Stimulated activated effector memory CD8-positive, alpha-beta T cell treated with anti-CD3 and anti-CD28 coated beads, Interleukin-12 subunit alpha, Interleukin-12 subunit beta, amount 100 ng/mL, for 72 hours (primary cell): ENCODE results near the gene IFT22.

Source experiments
- ATAC-seq: fragments of 150-1000 bp; cut with Tn5 transposase; 2 replicates; pipeline ENCODE4 v1.10.0; 2021
- DNase-seq, 2 donors: peaks; one replicate each; pipeline ENCODE4 v3.0.0; 2021 to 2022; ENCODE audit warnings: low spot score in 2 of 2
- H3K27ac Mint-ChIP-seq: one replicate; pipeline ENCODE4 v1.8.0; 2022; ENCODE audit warnings: mild to moderate bottlenecking, mixed read lengths
- H3K36me3 Mint-ChIP-seq: one replicate; pipeline ENCODE4 v1.8.0; 2022; ENCODE audit warnings: mild to moderate bottlenecking, mixed read lengths
- H3K4me1 Mint-ChIP-seq: one replicate; pipeline ENCODE4 v1.8.0; 2022; ENCODE audit warnings: mixed read lengths
- H3K4me3 Mint-ChIP-seq: one replicate; pipeline ENCODE4 v1.8.0; 2022; ENCODE audit warnings: mild to moderate bottlenecking, mixed read lengths
- H3K9me3 Mint-ChIP-seq: one replicate; pipeline ENCODE4 v1.8.0; 2022; ENCODE audit warnings: mixed read lengths

The IFT22 gene

DNA sequence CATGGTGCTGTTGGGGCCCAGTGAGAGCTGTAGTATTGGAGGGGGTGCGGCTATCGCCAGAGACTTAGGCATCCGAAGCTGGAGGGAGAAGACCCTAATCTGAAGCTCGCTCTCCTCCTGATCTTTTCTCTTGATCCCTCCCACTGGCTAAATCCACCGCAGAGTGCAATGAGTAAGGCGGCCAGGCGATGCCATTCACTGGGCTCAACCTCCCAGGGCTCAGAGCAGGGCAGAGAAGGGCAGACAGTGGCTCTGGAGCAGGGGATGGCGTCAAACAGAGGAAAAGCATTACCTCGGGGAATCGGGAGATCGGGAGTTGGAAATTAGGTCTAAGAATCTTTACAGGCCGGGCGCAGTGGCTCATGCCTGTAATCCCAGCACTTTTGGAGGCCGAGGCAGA lies 18.8 kb upstream of the IFT22 start:
- Mint-ChIP-seq H3K9me3 (no peaks in the 10 kb centered on the region), H3K4me3 (no peak overlapping the region), H3K36me3 (no peaks in the 10 kb centered on the region), H3K4me1 (no peaks in the 10 kb centered on the region), H3K27ac (no peak overlapping the region)
- ATAC-seq (no peak), DNase-seq (no peak)

DNA sequence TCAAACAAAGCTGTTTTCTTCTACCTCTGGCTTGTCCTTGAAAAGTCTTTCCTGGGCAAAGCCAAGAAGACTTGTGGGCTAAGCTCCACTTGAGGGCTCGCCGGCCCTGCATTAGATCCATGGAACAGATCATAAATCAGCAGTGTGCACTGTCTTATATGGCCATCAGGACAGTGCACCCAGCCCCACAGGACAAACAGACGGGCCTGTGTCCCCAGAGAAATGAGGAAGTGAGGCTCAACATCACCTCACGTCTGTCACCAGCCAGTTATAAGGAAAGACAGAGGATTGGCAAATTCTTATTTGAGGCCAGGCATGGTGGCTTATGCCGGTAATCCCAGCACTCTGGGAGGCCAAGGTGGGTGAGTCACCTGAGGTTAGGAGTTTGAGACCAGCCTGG lies 12.3 kb upstream of the IFT22 start:
- DNase-seq (no peak), ATAC-seq (no peak)
- H3K27ac Mint-ChIP-seq: no peak overlapping the region
- H3K36me3 Mint-ChIP-seq: no peaks in the 10 kb centered on the region
- H3K9me3 Mint-ChIP-seq: no peaks in the 10 kb centered on the region
- no peaks in the 10 kb centered on the region for H3K4me1 Mint-ChIP-seq
- H3K4me3 Mint-ChIP-seq: no peak overlapping the region

- Mint-ChIP-seq H3K4me3 (no peak overlapping the region), H3K36me3 (no peaks in the 10 kb centered on the region), H3K9me3 (no peaks in the 10 kb centered on the region), H3K4me1 (no peaks in the 10 kb centered on the region), H3K27ac (no peak overlapping the region)
- DNase-seq: no peak
- no peak for ATAC-seq
These were observed 10.4 kb upstream of the IFT22 start for GRCh38 chr7:101332026-101332425.

DNA sequence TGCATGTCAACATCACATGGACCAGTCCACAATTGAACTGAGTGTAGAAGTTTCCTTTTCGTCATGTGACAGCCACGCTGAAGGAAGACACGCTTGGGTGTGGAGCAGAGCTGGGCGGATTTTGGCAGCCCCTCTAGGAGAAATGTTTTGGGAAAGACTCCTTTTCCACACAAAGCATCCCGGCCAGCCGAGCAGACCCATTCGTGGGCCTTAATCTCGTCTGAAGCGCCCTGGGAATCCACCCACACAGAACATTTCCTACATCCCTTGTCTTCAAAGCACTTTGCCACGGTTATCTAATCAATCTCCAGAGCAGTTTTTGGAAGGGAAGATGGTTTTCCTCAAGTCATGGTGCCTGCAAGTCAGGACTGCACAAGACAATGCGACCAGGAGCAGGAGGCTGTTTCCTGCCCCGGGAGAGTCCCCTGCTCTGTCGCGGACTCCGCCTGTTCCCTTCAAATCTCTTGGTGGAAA lies 8.4 kb upstream of the IFT22 start:
- DNase-seq (no peak), ATAC-seq (no peak)
- Mint-ChIP-seq H3K4me3 (no peak overlapping the region), H3K27ac (no peak overlapping the region), H3K4me1 (no peaks in the 10 kb centered on the region), H3K9me3 (no peaks in the 10 kb centered on the region), H3K36me3 (no peaks in the 10 kb centered on the region)

DNA sequence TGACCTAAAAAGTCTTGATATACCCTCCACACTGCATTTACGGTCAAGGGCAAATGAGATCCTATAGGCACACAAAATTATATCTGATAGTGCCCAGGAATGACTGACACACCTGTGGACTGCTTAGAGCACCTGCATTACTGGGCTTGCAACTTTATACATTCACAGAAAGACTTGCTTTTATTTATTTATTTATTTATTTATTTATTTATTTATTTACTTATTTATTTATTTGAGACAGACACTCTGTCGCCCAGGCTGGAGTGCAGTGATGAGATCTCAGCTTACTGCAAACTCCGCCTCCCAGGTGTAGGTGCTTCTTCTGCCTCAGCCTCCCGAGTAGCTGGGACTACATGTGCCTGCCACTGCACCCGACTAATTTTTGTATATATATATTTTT lies 6.5 kb upstream of the IFT22 start:
- Mint-ChIP-seq H3K4me3 (no peak overlapping the region), H3K27ac (no peak overlapping the region), H3K9me3 (no peaks in the 10 kb centered on the region), H3K4me1 (no peaks in the 10 kb centered on the region), H3K36me3 (no peaks in the 10 kb centered on the region)
- ATAC-seq (no peak), DNase-seq (no peak)

DNA sequence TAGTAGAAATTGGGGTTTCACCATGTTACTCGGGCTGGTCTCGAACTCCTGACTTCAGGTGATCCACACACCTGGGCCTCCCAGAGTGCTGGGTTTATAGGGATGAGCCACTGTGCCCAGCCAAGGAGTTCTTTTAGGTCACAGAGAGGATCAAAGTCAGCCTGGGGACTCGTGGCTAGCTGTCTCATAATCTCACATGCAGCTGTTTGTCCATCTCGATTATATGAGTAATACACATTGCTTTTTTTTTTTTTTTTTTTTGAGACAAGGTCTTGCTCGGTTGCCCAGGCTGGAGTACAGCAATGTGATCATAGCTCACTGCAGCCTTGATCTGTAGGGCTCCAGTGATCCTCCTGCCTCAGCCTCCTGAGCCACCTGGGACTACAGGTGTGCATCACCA lies 2.2 kb downstream of the IFT22 start:
- ATAC-seq (no peak), DNase-seq (no peak)
- Mint-ChIP-seq H3K27ac (no peak overlapping the region), H3K4me3 (no peak overlapping the region), H3K9me3 (no peaks in the 10 kb centered on the region), H3K36me3 (peaks cover 18% of the 10 kb centered on the region), H3K4me1 (peaks cover 11% of the 10 kb centered on the region)

GRCh38 chr7:101315336-101315735 lies 6.3 kb downstream of the IFT22 start:
- Mint-ChIP-seq H3K27ac (no peak overlapping the region), H3K9me3 (peaks cover 3% of the 10 kb centered on the region), H3K36me3 (peaks cover 9% of the 10 kb centered on the region), H3K4me1 (no peaks in the 10 kb centered on the region), H3K4me3 (no peak overlapping the region)
- DNase-seq (peak; percentile 38 to 74), ATAC-seq (no peak)

GRCh38 chr7:101308245-101309085 lies 13.1 kb downstream of the IFT22 start:
- Mint-ChIP-seq H3K4me3 (peak overlapping the region; percentile 75), H3K27ac (no peak overlapping the region), H3K36me3 (no peaks in the 10 kb centered on the region), H3K4me1 (peaks cover 9% of the 10 kb centered on the region), H3K9me3 (peaks cover 7% of the 10 kb centered on the region)
- ATAC-seq (peak; percentile 61), DNase-seq (peak in 1 of 2 donors; percentile 54)

GRCh38 chr7:101306307-101306706 lies 15.3 kb downstream of the IFT22 start:
- DNase-seq (no peak), ATAC-seq (no peak)
- H3K27ac Mint-ChIP-seq: no peak overlapping the region
- H3K4me3 Mint-ChIP-seq: no peak overlapping the region
- peaks cover 7% of the 10 kb centered on the region for H3K9me3 Mint-ChIP-seq
- peaks cover 11% of the 10 kb centered on the region for H3K4me1 Mint-ChIP-seq
- no peaks in the 10 kb centered on the region for H3K36me3 Mint-ChIP-seq

GRCh38 chr7:101303102-101303701 lies 18.4 kb downstream of the IFT22 start:
- H3K4me1 Mint-ChIP-seq: peaks cover 9% of the 10 kb centered on the region
- no peak overlapping the region for H3K27ac Mint-ChIP-seq
- DNase-seq (no peak), ATAC-seq (peak; percentile 60)
- peaks cover 8% of the 10 kb centered on the region for H3K9me3 Mint-ChIP-seq
- H3K36me3 Mint-ChIP-seq: no peaks in the 10 kb centered on the region
- peak overlapping the region; percentile 14 for H3K4me3 Mint-ChIP-seq

DNA sequence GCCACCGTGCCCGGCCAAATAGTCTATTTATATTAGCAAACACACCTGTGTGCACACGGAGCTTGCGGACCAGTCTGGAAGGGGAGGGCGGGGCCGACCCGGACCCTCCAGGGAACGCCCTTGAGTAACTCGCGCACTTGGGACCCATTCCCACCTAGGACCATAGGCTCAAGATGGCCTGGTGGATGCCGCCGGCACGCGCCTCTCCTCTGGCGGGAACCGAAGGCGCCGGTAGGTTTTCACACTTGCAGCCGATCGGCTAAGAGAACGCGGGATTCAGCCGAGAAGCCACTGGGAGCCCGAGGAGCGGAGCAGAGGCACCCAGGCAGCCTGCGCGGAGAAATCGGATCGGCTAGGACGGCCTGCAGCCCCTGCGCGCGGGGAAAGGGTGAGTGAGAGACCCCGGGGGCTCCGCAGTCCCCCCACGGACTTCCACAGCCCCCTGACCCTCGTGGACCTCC lies 18.9 kb downstream of the IFT22 start:
- Mint-ChIP-seq H3K27ac (no peak overlapping the region), H3K9me3 (peaks cover 8% of the 10 kb centered on the region), H3K4me3 (peak overlapping the region; percentile 14), H3K36me3 (no peaks in the 10 kb centered on the region), H3K4me1 (peaks cover 6% of the 10 kb centered on the region)
- ATAC-seq: no peak
- DNase-seq: no peak

DNA sequence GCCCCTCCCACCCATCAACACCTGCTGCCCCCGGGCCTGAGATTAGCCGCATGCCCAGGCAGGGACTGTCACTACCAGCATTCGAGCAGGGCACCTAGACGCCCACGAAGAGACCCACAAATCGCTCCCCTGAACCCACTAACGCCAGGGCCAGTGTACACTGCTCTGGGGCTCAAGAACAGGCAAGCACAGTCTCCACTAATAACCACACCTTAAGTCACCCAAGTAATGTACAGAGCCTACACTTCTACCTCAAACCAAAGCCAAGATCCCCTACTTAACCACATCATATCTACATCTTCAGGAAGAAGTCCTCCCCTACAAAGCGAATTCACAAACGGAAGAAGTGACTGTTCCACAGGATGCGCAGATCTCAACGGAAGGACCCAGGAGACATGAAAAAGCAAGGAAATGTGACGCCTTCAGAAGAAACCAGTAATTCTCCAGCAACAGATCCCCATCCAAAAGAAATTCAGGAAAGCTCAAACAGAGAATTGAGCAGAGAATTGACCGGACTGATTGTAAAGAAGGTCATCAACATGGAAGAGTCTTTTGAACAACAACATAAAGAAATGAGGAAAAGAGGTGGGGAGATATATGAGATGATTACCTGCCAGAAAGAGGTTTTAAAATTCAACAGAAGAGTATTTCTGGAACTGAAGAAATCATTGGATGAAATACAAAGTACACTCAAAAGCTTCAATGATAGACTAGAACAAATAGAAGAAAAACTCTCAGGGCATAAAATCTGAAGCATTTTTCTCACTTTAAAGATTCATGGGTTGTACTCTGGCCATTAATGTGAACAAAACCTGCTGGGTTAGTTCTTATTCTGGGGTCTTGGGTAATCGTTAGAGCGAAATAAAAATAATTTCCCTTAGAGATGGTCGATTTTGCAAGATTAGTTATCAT lies 20.9 kb downstream of the IFT22 start:
- no peak for ATAC-seq
- no peak overlapping the region for H3K27ac Mint-ChIP-seq
- no peak for DNase-seq

DNA sequence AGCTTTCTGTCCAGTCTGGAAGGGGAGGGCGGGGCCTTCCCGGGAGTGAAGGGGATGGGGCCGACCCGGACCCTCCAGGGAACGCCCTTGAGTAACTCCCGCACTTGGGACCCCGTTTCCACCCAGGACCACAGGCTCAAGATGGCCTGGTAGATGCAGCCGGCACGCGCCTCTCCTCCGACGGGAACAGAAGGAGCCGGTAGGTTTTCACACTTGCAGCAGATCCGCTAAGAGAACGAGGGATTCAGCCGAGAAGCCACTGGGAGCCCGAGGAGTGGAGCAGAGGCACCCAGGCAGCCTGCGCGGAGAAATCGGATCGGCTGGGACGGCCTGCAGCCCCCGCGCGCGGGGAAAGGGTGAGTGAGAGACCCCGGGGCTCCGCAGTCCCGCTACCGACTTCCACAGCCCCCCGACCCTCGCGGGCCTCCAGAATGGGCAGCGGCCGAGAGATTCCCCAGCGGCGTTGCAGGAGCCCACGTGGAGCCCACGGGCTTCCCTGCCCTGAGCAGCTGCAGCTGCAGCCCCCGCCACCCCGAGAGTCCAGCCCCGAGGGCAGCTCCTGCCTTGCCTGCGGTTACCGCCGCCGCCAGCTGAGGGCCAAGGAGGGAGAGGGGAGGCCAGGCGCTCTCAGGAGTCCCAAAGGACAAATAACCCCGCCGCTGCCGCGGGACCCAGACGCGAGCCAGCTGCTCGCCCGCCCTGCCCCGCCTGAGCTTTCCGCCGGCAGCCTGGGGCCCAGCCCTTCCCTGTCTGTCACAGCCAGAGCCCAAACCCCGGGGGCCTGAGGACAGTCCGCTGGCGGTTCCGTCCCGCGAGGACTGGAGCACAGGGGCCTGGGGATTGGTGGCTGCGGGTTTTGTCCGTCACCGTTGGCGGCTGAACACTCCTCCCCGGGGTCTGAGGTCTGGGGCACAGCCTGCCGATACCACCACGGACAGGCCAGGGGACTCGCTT lies 21.8 kb downstream of the IFT22 start:
- DNase-seq (no peak), ATAC-seq (peak; percentile 34)
- Mint-ChIP-seq H3K9me3 (peaks cover 8% of the 10 kb centered on the region), H3K36me3 (no peaks in the 10 kb centered on the region), H3K27ac (no peak overlapping the region), H3K4me3 (no peak overlapping the region), H3K4me1 (peaks cover 6% of the 10 kb centered on the region)

More for the DNA sequence above, 20.9 kb downstream of the IFT22 start:
- H3K36me3 Mint-ChIP-seq: no peaks in the 10 kb centered on the region
- H3K4me3 Mint-ChIP-seq: no peak overlapping the region
- H3K4me1 Mint-ChIP-seq: peaks cover 6% of the 10 kb centered on the region
- H3K9me3 Mint-ChIP-seq: peaks cover 8% of the 10 kb centered on the region

GRCh38 chr7:101294832-101295121 lies 26.8 kb downstream of the IFT22 start:
- no peaks in the 10 kb centered on the region for H3K9me3 Mint-ChIP-seq
- no peak overlapping the region for H3K27ac Mint-ChIP-seq
- H3K36me3 Mint-ChIP-seq: no peaks in the 10 kb centered on the region
- ATAC-seq: no peak
- H3K4me3 Mint-ChIP-seq: no peak overlapping the region
- H3K4me1 Mint-ChIP-seq: peaks cover 10% of the 10 kb centered on the region
- DNase-seq: no peak
